K562 (cell line): ENCODE results near the gene NAV2. TPM values are rescaled to one million over a fixed set of nuclear protein-coding genes. Genes with fewer than 3 reads are reported as not detected.

Experiments
- ATAC-seq: fragments of 200-7000 bp; cut with Tn5 transposase; 3 replicates; pipeline ENCODE4 v1.9.1; 2020; ENCODE audit warnings: moderate library complexity
- BruUV-seq: library from RNA; stranded (reverse); fragments of 400-500 nt; replicated peaks from 2 replicates; lab custom pipeline; 2021; lab: Mats Ljungman, UMichigan
- CTCF ChIA-PET: fragments of 300-600 bp; formaldehyde crosslinking; extraction: SDS; loops from one replicate; lab custom pipeline; 2021; ENCODE audit warnings: low intra/inter-chr PET ratio; lab: Yijun Ruan, JAX
- POLR2A ChIA-PET: fragments of 300-600, 350-650 bp; sonication (Branson Sonifier 250); formaldehyde crosslinking; extraction: SDS; loops from one replicate; lab custom pipeline; 2021; ENCODE audit warnings: antibody characterized with exemption, inconsistent platforms; lab: Yijun Ruan, JAX
- DNase-seq, 4 experiments: peaks; one replicate each; pipeline versions ENCODE4 v3.0.0 to v3.0.0-alpha.2; 2011 to 2018; ENCODE audit warnings: low spot score in 3 of 4, mixed read lengths in 3 of 4; ENCODE audit errors: extremely low read depth in 1 of 4
- FAIRE-seq: peaks from 2 replicates; lab custom pipeline; 2011; peaks lifted over from hg19 to GRCh38; lab: Jason Lieb, UNC
- H2AFZ ChIP-seq: 2 replicates; pipeline ENCODE4 v1.6.0; 2011; ENCODE audit warnings: low read depth, low read length, control low read depth, inconsistent platforms
- H3K27ac ChIP-seq: fragments of 200-600 bp; 3 replicates; pipeline ENCODE4 v1.8.0; 2011; ENCODE audit warnings: low read depth, mild to moderate bottlenecking, control low read depth, inconsistent platforms, low read length, moderate library complexity, mixed read lengths; ENCODE audit errors: extremely low read depth
- H3K27me3 ChIP-seq, 2 experiments: fragments of 300-600 bp in 1 of 2; 2 replicates in 1 of 2; 3 replicates in 1 of 2; pipeline versions ENCODE4 v1.6.0 to v1.8.0; 2011; ENCODE audit warnings: inconsistent platforms in 2 of 2, low read length in 2 of 2, mild to moderate bottlenecking in 1 of 2, mixed read lengths in 1 of 2, moderate library complexity in 1 of 2; ENCODE audit not compliant: control insufficient read depth in 2 of 2, insufficient read depth in 2 of 2
- H3K36me3 ChIP-seq: fragments of 300-600 bp; 3 replicates; pipeline ENCODE4 v1.8.0; 2011; ENCODE audit warnings: mild to moderate bottlenecking, low read length, inconsistent platforms; ENCODE audit not compliant: control insufficient read depth, insufficient read depth
- H3K4me1 ChIP-seq, 2 experiments: fragments of 200-600 bp in 1 of 2; replicated peaks in 1 of 2; 2 replicates in 1 of 2; 3 replicates in 1 of 2; pipeline versions ENCODE4 v1.5.1 to v1.8.0; 2011; ENCODE audit warnings: inconsistent platforms in 2 of 2, low read length in 2 of 2, mild to moderate bottlenecking in 1 of 2, mixed read lengths in 1 of 2, moderate library complexity in 1 of 2; ENCODE audit not compliant: control insufficient read depth in 2 of 2, insufficient read depth in 2 of 2
- H3K4me2 ChIP-seq: 2 replicates; pipeline ENCODE4 v1.6.1; 2011; ENCODE audit warnings: low read length, control low read depth, inconsistent platforms, mixed read lengths; ENCODE audit not compliant: insufficient read depth
- H3K4me3 ChIP-seq: fragments of 200-600 bp; sonication (generic), shearing (Covaris generic); 2 replicates; pipeline ENCODE4 v1.5.1; 2016; ENCODE audit warnings: control low read depth, inconsistent platforms
- H3K79me2 ChIP-seq: fragments of 200-600 bp; 3 replicates; pipeline ENCODE4 v1.8.0; 2011; ENCODE audit warnings: low read length, inconsistent platforms; ENCODE audit not compliant: control insufficient read depth, insufficient read depth
- H3K9ac ChIP-seq, 2 experiments: 2 replicates each; pipeline versions ENCODE4 v1.6.0 to v1.6.1; 2011; ENCODE audit warnings: low read depth in 2 of 2, low read length in 2 of 2, control low read depth in 1 of 2, inconsistent platforms in 1 of 2, mild to moderate bottlenecking in 1 of 2, mixed read lengths in 1 of 2; ENCODE audit not compliant: insufficient read depth in 1 of 2
- H3K9me1 ChIP-seq: one replicate; pipeline ENCODE4 v1.6.0; 2011; ENCODE audit warnings: inconsistent platforms, mild to moderate bottlenecking, low read length, moderate library complexity; ENCODE audit not compliant: control insufficient read depth, insufficient read depth
- H3K9me3 ChIP-seq: replicated peaks from 2 replicates; pipeline ENCODE4 v1.5.1; 2011; ENCODE audit warnings: low read depth, low read length, inconsistent platforms; ENCODE audit not compliant: control insufficient read depth, insufficient read depth
- H4K20me1 ChIP-seq: replicated peaks from 2 replicates; pipeline ENCODE4 v1.6.1; 2011; ENCODE audit warnings: low read length, inconsistent platforms, mixed read lengths; ENCODE audit not compliant: control insufficient read depth, insufficient read depth
- ARID2 ChIP-seq: fragments of 450-650 bp; IDR thresholded peaks from 2 replicates; pipeline ENCODE4 v1.6.1; 2017; ENCODE audit warnings: antibody characterized with exemption, mild to moderate bottlenecking
- ATF7 ChIP-seq: fragments of 450-650 bp; IDR thresholded peaks from 2 replicates; pipeline ENCODE4 v1.7.1; 2014; ENCODE audit warnings: mild to moderate bottlenecking, moderate library complexity
- HDAC1 ChIP-seq, 2 experiments: fragments of 450-650 bp; IDR thresholded peaks; 2 replicates each; pipeline ENCODE4 v1.6.1; 2016 to 2017; ENCODE audit warnings: inconsistent platforms in 1 of 2, mild to moderate bottlenecking in 1 of 2, moderate library complexity in 1 of 2
- JUNB ChIP-seq: fragments of 450-650 bp; formaldehyde crosslinking; conservative IDR thresholded peaks from 2 replicates; pipeline ENCODE4 v1.4.0; 2020; ENCODE audit warnings: mild to moderate bottlenecking
- KDM4B ChIP-seq, 2 experiments: fragments of 450-650 bp in 1 of 2; sonication (generic) in 1 of 2; IDR thresholded peaks; 2 replicates each; pipeline ENCODE4 v1.6.1; 2016 to 2017; ENCODE audit warnings: borderline replicate concordance in 2 of 2, antibody characterized with exemption in 1 of 2, low read depth in 1 of 2, mild to moderate bottlenecking in 1 of 2
- MXI1 ChIP-seq: IDR thresholded peaks from 2 replicates; pipeline ENCODE4 v1.6.1; 2011; ENCODE audit warnings: low read depth, mild to moderate bottlenecking, improper control_type of control experiment, low read length
- NR2C2 ChIP-seq, 2 experiments: fragments of 200-800 bp in 1 of 2; sonication (Bioruptor generic) in 1 of 2; sonication (generic) in 1 of 2; formaldehyde crosslinking in 1 of 2; IDR thresholded peaks; 2 replicates each; pipeline versions ENCODE4 v1.6.1 to v1.8.0; 2016 to 2022; ENCODE audit warnings: mild to moderate bottlenecking in 1 of 2, missing compliant biosample characterization in 1 of 2, missing genetic modification characterization in 1 of 2, missing genetic modification reagents in 1 of 2
- TFE3 ChIP-seq: fragments of 450-650 bp; formaldehyde crosslinking; IDR thresholded peaks from 2 replicates; pipeline ENCODE4 v1.4.0; 2020; ENCODE audit warnings: mild to moderate bottlenecking, mixed read lengths
- U2AF2 ChIP-seq: fragments of 200-400 bp; formaldehyde crosslinking; optimal IDR thresholded peaks from 2 replicates; pipeline ENCODE3; 2017; ENCODE audit warnings: low read depth, mild to moderate bottlenecking, low read length
- ZFP1 ChIP-seq: fragments of 450-650 bp; formaldehyde crosslinking; IDR thresholded peaks from 2 replicates; pipeline ENCODE4 v1.4.0; 2020; ENCODE audit warnings: mild to moderate bottlenecking, mixed read lengths
- ZNF436 ChIP-seq: fragments of 250-450, 450-650 bp; sonication (Bioruptor Pico); formaldehyde crosslinking; IDR thresholded peaks from 2 replicates; pipeline ENCODE4 v1.7.0; 2020; ENCODE audit warnings: mild to moderate bottlenecking
- ZNF589 ChIP-seq: fragments of 200-800 bp; sonication (Bioruptor generic); IDR thresholded peaks from 2 replicates; pipeline ENCODE4 v1.6.1; 2016; ENCODE audit warnings: low read depth, missing genetic modification characterization, missing compliant biosample characterization
- ZNF592 ChIP-seq: fragments of 450-650 bp; IDR thresholded peaks from 2 replicates; pipeline ENCODE4 v1.6.1; 2017; ENCODE audit warnings: antibody characterized with exemption, mild to moderate bottlenecking
- WGBS: fragments of 100-300 bp; shearing (Covaris generic); methylation state at CpG from one replicate; pipeline ENCODE4 v1.1.6; 2016; ENCODE audit warnings: low coverage, mixed read lengths; ENCODE audit not compliant: insufficient coverage; ENCODE audit errors: missing lambda C conversion rate; 5-methylcytosine and 5-hydroxymethylcytosine counted together
- in situ Hi-C: fragments of 300-500 bp; cut with MboI; formaldehyde crosslinking; loops from 4 replicates; pipeline ENCODE4 v1.15.0; 2018; ENCODE audit warnings: inconsistent platforms, mixed read lengths
- intact Hi-C: fragments of 100-400 bp; cut with micrococcal nuclease; formaldehyde crosslinking; loops from 2 replicates; pipeline ENCODE4 v1.14.2; 2022
- polyA plus RNA-seq, 8 experiments: library from polyadenylated mRNA; depleted of rRNA in 4 of 8; stranded (reverse) in 5 of 8; unstranded in 3 of 8; fragments of >200 nt; fragmentation: Nextera tagmentation in 2 of 8; fragmentation: Illumina TruSeq in 1 of 8; extraction: Ambion mirVana in 2 of 8; extraction: Trizol in 1 of 8; gene quantifications; 2 replicates each; pipeline versions ENCODE4 v1.2.1 to v1.2.3, GENCODE V29; 2011 to 2014; ENCODE audit warnings: inconsistent platforms in 1 of 8, missing spikeins in 1 of 8
- total RNA-seq, 7 experiments: library from RNA; depleted of rRNA in 6 of 7; stranded (reverse); fragments of >200 nt in 6 of 7; fragmentation: Illumina TruSeq in 2 of 7; extraction: Trizol in 2 of 7; gene quantifications; 2 replicates each; pipeline versions ENCODE4 v1.2.1 to v1.2.3, GENCODE V29; 2011 to 2021; ENCODE audit warnings: low replicate concordance in 1 of 7

NAV2 gene
- total and polyA plus RNA-seq, 9 of the 15 experiments (the other 6 are each of a cell fraction or from before 2014, with no cell fraction given), result 0.03 to 0.35 (median 0.05) TPM

GRCh38 chr11:19980957-19981669 lies 268.5 kb downstream of the NAV2 start (continued):
- TF ChIP-seq TFE3 (CRISPR knock-in tag) (no peak), HDAC1 (IDR thresholded peaks at IDR 0.05) (no peak), JUNB (CRISPR knock-in tag) (no peak), ZFP1 (no peak), ZNF436 (CRISPR knock-in tag) (0 out of 2 replicates have a peak, but pooled peaks have one; percentile 34), MXI1 (no peak), KDM4B (IDR thresholded peaks at IDR 0.05; ENCODE audit: borderline replicate concordance in 2 of 2, low read depth in 1 of 2) (no peak)

GRCh38 chr11:19982774-19983495 lies 270.3 kb downstream of the NAV2 start:
- WGBS, result 51% methylated on average over 5 of the region's 5 CpGs
- POLR2A ChIA-PET, result interaction anchor here (0.8 kb wide), 1 partner anchor 209 kb away, joined by 3 read pairs; no protein-coding TSS in a partner anchor
- Histone ChIP-seq H4K20me1 (no peaks in the 10 kb centered on the region), H3K79me2 (no peaks in the 10 kb centered on the region), H3K9ac (no peak overlapping the region), H2AFZ (peak overlapping the region; percentile 76), H3K9me3 (no peaks in the 10 kb centered on the region), H3K36me3 (no peaks in the 10 kb centered on the region), H3K27me3 (no peaks in the 10 kb centered on the region), H3K9me1 (no peaks in the 10 kb centered on the region), H3K27ac (peak overlapping the region; percentile 28; the same call in 1 of the 3 replicates), H3K4me3 (no peak overlapping the region), H3K4me1 (peaks cover 13 to 63% of the 10 kb centered on the region in 2 experiments), H3K4me2 (no peak overlapping the region)
- FAIRE-seq (no peak), ATAC-seq (no peak), DNase-seq (no peak)
- BruUV-seq, result no TSS peak
- CTCF ChIA-PET, result no interaction called here
- in situ Hi-C loops (no loop called here), intact Hi-C loops (no loop called here)
- TF ChIP-seq ARID2, result no peak
- no peak for TF ChIP-seq NR2C2 (CRISPR knock-in tag; IDR thresholded peaks at IDR 0.05)
- TF ChIP-seq NR2C2 (tag; IDR thresholded peaks at IDR 0.05), result peak; percentile 41; the same call in 1 of the 2 replicates
- peak; percentile 59; the same call in 1 of the 2 replicates for TF ChIP-seq ZNF589
- 0 out of 2 replicates have a peak, but pooled peaks have one; percentile 12 for TF ChIP-seq ATF7
- TF ChIP-seq ZNF592, result 0 out of 2 replicates have a peak, but pooled peaks have one; percentile 19
- no peak for TF ChIP-seq U2AF2
